Esophagus muscularis mucosa (tissue), 3 donors: ENCODE data around the gene GMPPB.
"Not testable (repeated sequence)": the region's sequence is repeated elsewhere in the genome, so short reads cannot be mapped to it uniquely, and the experiment has no call there.

Experiments
- CTCF ChIP-seq, 3 experiments: fragments of 200-600 bp in 2 of 3; fragments of 450-650 bp in 1 of 3; sonication (generic) in 2 of 3; IDR thresholded peaks; one replicate each; pipeline ENCODE4 v1.5.1; 2017 to 2019; ENCODE audit warnings: antibody characterized with exemption in 3 of 3, mild to moderate bottlenecking in 2 of 3, moderate library complexity in 1 of 3
- POLR2AphosphoS5 ChIP-seq, 2 donors: sonication (generic); formaldehyde crosslinking; IDR thresholded peaks; one replicate each; pipeline ENCODE4 v1.6.1; 2017; ENCODE audit warnings: antibody characterized with exemption in 2 of 2

GRCh38 chr3:49685103-49685502, 38.6 kb downstream of the GMPPB start:
- TF ChIP-seq CTCF, POLR2AphosphoS5 (IDR thresholded peaks at IDR 0.05): not testable (repeated sequence)
